Keratinocyte (primary cell): ENCODE measurements around the gene ANXA4.

Source experiments
- EZH2 ChIP-seq: IDR thresholded peaks from one replicate; pipeline ENCODE4 v1.6.1; 2012; ENCODE audit warnings: inconsistent platforms, mild to moderate bottlenecking, low read length, moderate library complexity
- TF ChIP-seq, protein P1 (sequence below), 3 experiments: IDR thresholded peaks in 1 of 3; conservative IDR thresholded peaks in 1 of 3; optimal IDR thresholded peaks in 1 of 3; 2 replicates in 2 of 3; 3 replicates in 1 of 3; pipeline versions ENCODE3 to v1.5.1; 2011; ENCODE audit warnings: low read length in 3 of 3, mild to moderate bottlenecking in 3 of 3, moderate library complexity in 2 of 3, control low read depth in 1 of 3, inconsistent platforms in 1 of 3; ENCODE audit not compliant: insufficient read depth in 2 of 3; ENCODE audit errors: extremely low read depth in 1 of 3

DNA sequence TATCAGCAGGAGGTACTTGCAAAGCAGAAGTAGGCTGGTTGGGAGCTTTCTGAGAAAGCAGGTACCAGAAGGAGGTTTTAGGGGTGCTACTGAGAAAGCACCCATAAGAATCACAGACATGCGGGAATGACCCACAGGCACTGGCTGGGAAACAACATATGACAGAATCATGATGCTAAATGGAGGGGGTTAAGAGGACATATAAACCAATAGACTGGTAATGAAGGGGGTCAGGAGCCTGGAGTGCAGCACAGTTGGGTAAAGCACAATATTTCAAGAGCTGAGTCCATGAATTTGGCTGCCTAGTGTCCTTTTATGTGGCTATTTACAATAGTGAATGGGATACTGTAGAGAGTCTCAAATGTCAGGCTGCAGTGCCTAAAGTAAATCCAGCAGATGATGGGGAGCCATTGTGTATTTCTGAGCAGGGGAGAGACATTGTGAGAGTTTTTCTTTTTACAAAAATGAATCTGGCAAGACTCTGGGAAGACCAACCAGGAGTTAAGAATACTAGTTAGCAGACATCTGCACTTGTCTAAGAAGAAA, 59.9 kb downstream of the ANXA4 start:
- TF ChIP-seq, protein P1, sequence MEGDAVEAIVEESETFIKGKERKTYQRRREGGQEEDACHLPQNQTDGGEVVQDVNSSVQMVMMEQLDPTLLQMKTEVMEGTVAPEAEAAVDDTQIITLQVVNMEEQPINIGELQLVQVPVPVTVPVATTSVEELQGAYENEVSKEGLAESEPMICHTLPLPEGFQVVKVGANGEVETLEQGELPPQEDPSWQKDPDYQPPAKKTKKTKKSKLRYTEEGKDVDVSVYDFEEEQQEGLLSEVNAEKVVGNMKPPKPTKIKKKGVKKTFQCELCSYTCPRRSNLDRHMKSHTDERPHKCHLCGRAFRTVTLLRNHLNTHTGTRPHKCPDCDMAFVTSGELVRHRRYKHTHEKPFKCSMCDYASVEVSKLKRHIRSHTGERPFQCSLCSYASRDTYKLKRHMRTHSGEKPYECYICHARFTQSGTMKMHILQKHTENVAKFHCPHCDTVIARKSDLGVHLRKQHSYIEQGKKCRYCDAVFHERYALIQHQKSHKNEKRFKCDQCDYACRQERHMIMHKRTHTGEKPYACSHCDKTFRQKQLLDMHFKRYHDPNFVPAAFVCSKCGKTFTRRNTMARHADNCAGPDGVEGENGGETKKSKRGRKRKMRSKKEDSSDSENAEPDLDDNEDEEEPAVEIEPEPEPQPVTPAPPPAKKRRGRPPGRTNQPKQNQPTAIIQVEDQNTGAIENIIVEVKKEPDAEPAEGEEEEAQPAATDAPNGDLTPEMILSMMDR (optimal IDR thresholded peaks at IDR 0.05 in 1 of 3, IDR thresholded peaks at IDR 0.05 in 1 of 3, conservative IDR thresholded peaks at IDR 0.05 in 1 of 3; ENCODE audit: extremely low read depth in 1 of 3, insufficient read depth in 2 of 3, low read length in 3 of 3) = no peak
- no peak for TF ChIP-seq EZH2
